NB4 (cell line): ENCODE results near the gene ALPL.

Source experiments
- MYC ChIP-seq: IDR thresholded peaks from 2 replicates; pipeline ENCODE4 v1.6.1; 2011; ENCODE audit warnings: low read depth, low read length
- POLR2A ChIP-seq: IDR thresholded peaks from 2 replicates; pipeline ENCODE4 v1.6.1; 2011; ENCODE audit warnings: mild to moderate bottlenecking; ENCODE audit not compliant: insufficient read length; ENCODE audit errors: extremely low read depth
- TF ChIP-seq, protein P1 (sequence below): IDR thresholded peaks from one replicate; pipeline ENCODE4 v1.5.1; 2012; ENCODE audit warnings: low read depth, low read length
- TF ChIP-seq, protein P2 (sequence below): IDR thresholded peaks from 2 replicates; pipeline ENCODE4 v1.6.1; 2011; ENCODE audit warnings: low read depth, low read length

DNA sequence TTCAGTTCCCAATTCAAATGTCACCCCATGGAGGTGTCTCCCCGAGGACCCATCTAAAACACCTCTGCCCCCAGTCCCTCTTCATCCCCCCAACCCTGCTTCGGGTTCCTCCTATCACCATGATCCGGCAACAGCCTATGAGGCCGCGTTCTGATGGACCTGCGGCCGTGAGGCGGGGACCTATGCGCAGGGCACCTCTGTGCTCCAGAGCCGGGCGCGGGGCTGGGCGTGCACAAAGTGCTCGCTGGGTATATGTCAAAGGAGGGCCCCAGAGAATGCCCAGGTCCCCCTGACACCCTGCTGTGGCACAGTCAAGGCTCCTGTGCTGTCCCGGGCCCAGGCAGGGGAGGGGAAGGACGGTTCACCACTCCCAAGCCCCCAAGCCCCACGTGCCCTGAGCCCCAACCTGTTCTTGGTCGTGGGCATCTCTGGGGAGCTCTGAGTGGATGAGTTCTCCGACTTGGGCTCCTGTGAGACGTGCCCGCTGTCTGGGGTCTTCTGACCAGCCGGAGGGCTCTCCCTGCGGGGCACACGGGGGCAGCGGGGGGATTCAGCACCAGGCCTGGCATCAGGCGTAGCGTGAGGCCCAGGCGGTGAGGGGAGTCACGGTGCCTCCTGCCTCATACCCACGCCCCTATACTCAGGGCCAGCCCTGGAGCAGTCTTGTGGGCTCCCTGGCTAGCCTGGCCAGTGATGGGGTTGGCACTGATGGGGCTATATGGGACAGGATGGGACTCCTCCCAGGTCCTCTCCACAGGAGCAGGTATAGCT, 92.2 kb downstream of the ALPL start:
- TF ChIP-seq, protein P1, sequence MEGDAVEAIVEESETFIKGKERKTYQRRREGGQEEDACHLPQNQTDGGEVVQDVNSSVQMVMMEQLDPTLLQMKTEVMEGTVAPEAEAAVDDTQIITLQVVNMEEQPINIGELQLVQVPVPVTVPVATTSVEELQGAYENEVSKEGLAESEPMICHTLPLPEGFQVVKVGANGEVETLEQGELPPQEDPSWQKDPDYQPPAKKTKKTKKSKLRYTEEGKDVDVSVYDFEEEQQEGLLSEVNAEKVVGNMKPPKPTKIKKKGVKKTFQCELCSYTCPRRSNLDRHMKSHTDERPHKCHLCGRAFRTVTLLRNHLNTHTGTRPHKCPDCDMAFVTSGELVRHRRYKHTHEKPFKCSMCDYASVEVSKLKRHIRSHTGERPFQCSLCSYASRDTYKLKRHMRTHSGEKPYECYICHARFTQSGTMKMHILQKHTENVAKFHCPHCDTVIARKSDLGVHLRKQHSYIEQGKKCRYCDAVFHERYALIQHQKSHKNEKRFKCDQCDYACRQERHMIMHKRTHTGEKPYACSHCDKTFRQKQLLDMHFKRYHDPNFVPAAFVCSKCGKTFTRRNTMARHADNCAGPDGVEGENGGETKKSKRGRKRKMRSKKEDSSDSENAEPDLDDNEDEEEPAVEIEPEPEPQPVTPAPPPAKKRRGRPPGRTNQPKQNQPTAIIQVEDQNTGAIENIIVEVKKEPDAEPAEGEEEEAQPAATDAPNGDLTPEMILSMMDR: no peak
- TF ChIP-seq POLR2A (no peak), MYC (no peak)
- TF ChIP-seq, protein P2, sequence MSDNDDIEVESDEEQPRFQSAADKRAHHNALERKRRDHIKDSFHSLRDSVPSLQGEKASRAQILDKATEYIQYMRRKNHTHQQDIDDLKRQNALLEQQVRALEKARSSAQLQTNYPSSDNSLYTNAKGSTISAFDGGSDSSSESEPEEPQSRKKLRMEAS: no peak
